NK-92 (cell line): ENCODE measurements around the gene PYCR2.
"Not testable (repeated sequence)": the region's sequence is repeated elsewhere in the genome, so short reads cannot be mapped to it uniquely, and the experiment has no call there.

ENCODE experiments used
- DNase-seq: peaks from one replicate; lab custom pipeline; 2025; ENCODE audit not compliant: unreplicated experiment; lab: John Stamatoyannopoulos, UW

Gene PYCR2

GRCh38 chr1:225892307-225892706, 31.7 kb downstream of the PYCR2 start:
- no peak for DNase-seq

- DNase-seq = no peak
These were observed 32.6 kb downstream of the PYCR2 start for GRCh38 chr1:225891229-225891972.

GRCh38 chr1:225890346-225891228, 33.5 kb downstream of the PYCR2 start:
- no peak for DNase-seq

DNA sequence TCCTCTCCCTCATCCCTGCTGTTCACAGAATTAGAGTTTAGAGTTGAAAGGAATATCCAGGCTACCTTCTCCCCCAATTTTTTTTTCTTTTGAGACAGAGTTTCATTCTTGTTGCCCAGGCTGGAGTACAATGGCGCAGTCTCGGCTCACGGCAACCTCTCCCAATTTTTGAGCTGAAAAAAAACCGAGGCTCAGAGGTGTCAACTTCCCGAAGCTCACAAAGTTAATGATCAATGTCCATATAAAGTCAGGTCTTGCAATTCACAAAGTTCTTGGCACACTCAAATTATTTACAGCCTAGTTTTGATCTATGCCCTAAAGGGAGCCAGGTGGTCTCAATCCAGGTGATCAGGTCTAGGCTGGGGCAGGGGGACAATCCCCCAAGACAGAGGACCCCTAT, 34.3 kb downstream of the PYCR2 start:
- no peak for DNase-seq

GRCh38 chr1:225888898-225889601, 35.0 kb downstream of the PYCR2 start, which contains the start of gene LEFTY1:
LEFTY1 (minus strand) TSS chr1:225889146; CDS start chr1:225889066, 80 bp downstream.
- no peak for DNase-seq

DNA sequence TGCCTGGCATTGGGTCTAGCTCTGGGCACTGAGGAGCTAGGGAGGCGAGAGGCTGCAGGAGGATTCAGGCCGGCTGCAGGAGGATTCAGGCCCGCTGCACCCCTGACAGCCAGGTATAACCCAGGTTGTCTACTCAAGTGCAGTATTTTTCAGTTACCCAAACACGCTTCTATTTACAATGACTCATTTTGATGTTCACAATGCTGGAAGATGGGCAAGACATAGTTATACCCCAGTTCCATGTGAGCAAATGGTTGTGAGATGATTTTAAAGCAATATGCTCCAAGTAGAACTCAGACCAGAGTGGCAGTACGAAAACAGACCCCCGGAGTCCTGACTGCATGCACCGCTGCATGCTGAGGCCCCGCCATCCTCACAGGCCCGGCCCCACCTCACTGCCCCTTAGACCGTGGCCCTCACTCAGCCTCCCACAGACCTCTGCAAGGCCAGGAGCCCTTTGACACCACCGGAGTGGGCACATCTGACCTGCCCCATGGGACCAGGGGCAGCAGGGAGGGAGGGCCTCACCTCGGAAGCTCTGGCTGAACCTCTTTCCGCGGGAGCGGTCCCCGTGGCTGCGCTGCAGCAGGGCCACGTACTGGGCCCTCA, 35.7 kb downstream of the PYCR2 start:
- DNase-seq = no peak

DNA sequence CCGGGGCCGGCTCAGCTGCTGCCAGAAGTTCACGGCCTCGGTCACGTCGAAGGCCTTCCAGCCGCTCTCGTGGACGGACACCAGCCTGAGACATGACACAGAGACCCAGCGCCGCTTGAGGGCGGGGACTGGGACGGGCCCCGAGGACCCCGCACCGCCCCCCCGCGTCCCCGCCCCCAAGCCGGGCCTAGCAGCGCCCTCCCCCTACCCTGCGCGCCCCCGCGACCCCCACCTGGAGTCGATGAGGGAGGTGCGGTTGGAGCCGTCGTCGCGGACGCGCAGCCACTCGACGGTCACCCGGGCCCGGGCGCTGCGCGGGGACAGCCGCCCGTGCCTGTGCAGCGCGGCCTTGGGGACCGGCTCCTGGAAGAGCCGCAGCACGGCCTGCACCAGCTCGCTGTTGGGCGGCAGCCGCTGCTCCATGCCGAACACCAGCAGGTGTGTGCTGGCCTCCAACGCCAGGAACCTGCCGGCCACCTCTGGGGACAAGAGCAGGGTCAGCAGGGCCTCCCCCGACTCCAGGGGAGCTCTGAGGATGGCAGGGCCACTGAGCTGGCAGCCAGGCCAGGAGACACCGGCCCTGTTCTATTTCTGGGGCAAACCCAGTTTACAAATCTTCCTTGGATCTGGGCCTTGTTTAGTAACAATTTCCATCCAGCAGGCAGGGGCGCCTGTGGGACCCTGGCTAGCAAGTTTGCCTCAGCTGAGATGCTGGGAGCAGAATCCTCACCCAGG, 36.3 kb downstream of the PYCR2 start:
- not testable (repeated sequence) for DNase-seq

DNA sequence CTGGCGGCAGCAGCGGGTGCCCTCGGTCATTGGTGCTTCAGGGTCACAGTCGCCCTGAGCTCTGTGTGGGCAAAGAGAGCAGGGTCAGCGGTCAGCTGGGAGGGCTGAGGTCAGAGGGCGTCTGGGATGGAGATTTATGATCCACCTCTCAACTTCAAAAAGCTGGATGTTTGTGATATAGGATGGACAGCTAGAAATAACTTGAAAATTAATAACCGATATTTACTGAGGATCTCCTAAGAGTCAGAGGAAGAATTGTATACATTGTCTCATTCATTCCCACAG, 37.1 kb downstream of the PYCR2 start:
- no peak for DNase-seq

DNA sequence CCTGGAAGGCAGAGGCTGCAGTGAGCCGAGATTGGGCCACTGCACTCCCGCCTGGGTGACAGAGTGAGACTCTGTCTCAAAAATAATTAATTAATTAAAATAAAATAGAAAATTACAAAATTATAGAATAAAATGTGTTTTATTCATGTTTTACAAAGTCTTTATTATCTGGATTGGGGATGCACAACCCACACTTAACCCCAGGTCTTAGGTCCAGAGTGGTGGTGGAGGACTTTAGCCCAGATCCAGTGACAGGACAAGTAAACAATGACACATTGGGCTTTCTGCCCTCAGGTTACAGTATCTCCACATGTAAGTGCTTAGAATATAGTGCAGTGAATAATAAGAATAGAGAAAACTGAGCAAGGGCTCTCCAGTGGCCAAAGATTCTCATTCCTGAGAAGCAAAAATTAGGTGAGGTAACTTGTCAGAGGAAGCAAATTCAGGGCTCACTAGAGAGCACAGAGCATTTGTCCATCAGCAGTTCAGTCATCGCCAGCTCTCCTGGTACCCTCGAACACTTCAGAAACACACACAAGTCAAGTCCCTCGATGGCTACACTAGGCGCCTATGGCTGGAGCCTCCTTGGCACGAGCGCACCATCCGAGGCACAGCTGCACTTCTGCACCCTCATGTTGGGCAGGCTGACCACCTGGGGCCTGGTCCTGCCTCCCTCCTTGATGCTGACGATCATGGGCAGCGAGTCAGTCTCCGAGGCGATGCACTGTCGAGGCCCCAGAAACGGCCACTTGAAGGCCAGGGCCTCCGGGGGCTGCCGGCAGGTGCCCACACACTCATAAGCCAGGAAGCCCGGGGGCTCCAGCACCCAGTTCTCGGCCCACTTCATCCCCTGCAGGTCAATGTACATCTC, 37.7 kb downstream of the PYCR2 start:
- no peak for DNase-seq

GRCh38 chr1:225885336-225885735, 38.7 kb downstream of the PYCR2 start:
- no peak for DNase-seq

- DNase-seq = no peak
These were observed 40.3 kb downstream of the PYCR2 start for GRCh38 chr1:225883616-225884265.

DNA sequence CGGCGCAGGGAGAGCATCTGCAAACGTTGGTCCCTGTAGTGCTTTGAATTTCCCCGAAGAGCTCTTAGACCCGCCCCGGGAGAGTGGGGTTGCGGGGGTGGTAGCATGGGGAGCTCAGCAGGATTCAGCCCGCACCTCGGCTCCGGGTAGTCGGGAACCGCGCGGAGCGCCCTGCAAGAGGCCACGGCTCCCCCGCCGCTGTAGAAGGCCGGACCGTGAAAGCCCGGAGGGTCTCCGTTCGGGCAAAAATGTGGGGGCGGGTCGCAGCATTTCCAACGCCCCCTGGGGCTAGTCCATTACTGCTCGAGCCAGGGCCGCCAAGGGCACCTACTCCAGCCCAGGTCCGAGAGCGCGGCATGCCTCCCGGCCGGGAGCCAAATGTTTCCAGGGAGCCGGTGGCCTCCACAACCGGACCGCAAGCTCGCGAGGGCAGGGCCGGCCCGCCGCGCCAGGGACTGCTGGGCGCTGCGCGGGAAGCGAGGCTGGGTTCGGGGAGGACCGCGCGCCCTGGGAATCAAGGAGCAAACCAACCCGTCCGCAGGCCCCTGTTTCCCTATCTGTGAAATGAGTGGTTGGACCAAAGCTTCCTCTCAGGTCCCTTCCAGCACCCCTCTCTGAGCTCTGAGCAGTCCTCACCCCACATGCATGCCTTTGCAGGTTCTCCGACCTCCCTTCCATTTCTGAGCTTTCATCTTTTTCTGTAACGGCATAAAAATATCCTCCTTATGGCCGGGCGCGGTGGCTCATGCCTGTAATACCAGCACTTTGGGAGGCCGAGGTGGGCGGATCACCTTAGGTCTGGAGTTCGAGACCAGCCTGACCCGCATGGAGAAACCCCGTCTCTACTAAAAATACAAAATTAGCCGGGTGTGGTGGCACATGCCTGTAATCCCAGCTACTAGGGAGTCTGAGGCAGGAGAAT, 41.1 kb downstream of the PYCR2 start:
- no peak for DNase-seq

DNA sequence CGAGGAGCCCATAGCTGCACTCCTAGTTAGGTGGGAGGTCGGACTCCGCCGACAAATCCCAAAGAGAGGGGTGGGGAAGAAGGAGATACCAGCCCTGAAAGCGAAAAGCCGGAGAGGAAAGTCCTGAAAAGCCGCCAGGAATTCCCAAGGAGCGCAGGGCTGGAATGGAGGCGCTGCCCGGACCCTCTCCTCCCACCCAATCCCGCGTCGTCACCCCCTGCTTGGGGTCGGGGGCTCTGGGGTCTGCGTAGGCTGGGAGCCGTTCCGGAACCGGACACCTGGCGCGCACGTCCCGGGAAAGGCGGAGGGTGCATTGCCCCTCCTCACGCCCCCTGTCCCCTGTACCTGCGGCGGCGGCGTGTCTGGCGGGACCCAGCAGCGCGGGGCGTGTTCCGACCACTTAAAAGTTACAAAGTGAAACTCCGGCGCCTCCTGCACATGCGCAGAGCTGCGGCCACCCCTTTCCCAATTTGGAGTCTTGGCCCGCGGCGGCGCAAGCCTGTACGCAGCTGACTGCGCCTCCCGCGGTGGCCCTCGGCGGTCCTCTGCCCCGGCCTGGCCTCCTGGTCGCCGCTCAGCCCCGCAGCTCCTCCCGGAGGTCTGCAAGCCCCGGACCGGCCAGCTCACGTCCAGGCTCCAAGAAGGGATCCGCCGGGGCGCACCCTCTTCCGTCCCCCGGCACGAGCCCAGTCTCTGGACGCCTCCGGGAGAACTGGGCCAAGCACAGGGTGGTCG, 41.9 kb downstream of the PYCR2 start, which contains the start of gene TMEM63A:
TSS of gene TMEM63A (minus strand) at position 422 of the 735 bp plus-strand sequence. CDS start 4,800 bp downstream, outside the sequence.
- DNase-seq = no peak

GRCh38 chr1:225881081-225881958, 42.7 kb downstream of the PYCR2 start:
- no peak for DNase-seq

DNA sequence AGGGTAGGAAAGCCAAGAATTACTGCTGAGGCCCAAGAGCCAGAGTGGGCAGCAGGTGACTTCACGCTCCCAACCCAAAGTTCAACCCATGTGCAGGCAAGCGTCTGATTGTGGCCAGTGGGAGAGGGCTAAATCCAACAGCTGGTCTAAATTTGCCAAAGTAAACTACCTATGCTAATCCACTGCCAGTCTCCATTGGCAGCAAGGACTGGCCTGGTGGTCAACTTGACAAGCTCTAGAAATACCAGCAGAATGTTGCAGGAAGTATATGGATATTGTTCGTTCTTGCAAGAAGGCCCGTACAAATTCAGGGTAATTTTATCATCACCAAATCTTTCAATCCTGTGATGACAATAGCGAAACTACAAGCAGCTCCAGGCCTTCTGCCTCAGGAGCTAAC, 43.4 kb downstream of the PYCR2 start:
- no peak for DNase-seq

GRCh38 chr1:225880222-225880588, 43.8 kb downstream of the PYCR2 start:
- no peak for DNase-seq
